Esophagus mucosa (tissue), 1 donor: ENCODE measurements around the gene FREM1. TPM values are rescaled to one million over a fixed set of nuclear protein-coding genes. Genes with fewer than 3 reads are reported as not detected.

Experiments
- ATAC-seq: fragments of 200-7000 bp; cut with Tn5 transposase; one replicate; pipeline ENCODE4 v1.9.1; 2020
- total RNA-seq: library from RNA; stranded (reverse); gene quantifications from one replicate; pipeline ENCODE4 v1.2.4, GENCODE V29; 2023
- donor health status: DM: yes; HTN: yes; CAD: no.

Gene FREM1
- total RNA-seq, 1 donor from 2014 or later = 0.20 TPM

GRCh38 chr9:14909181-14909580 is 1.0 kb downstream of the FREM1 start:
- no peak for ATAC-seq

- no peak for ATAC-seq
Observed at GRCh38 chr9:14908295-14909180, 1.7 kb downstream of the FREM1 start.

GRCh38 chr9:14907696-14908095 is 2.5 kb downstream of the FREM1 start:
- no peak for ATAC-seq

GRCh38 chr9:14907360-14907685 is 2.9 kb downstream of the FREM1 start:
- no peak for ATAC-seq

GRCh38 chr9:14906644-14907359 is 3.4 kb downstream of the FREM1 start:
- ATAC-seq = no peak

- ATAC-seq = no peak
Observed at GRCh38 chr9:14906000-14906399, 4.2 kb downstream of the FREM1 start.

- ATAC-seq = no peak
Observed at GRCh38 chr9:14903040-14903439, 7.2 kb downstream of the FREM1 start.

- ATAC-seq = no peak
Observed at GRCh38 chr9:14902561-14902960, 7.7 kb downstream of the FREM1 start.

- no peak for ATAC-seq
Observed at GRCh38 chr9:14899815-14900193, 10.4 kb downstream of the FREM1 start.

- no peak for ATAC-seq
Observed at GRCh38 chr9:14899042-14899814, 11.0 kb downstream of the FREM1 start.

- ATAC-seq = no peak
Observed at GRCh38 chr9:14895806-14896205, 14.4 kb downstream of the FREM1 start.

GRCh38 chr9:14893280-14893679 is 16.9 kb downstream of the FREM1 start:
- ATAC-seq = no peak

GRCh38 chr9:14891332-14891731 is 18.9 kb downstream of the FREM1 start:
- ATAC-seq = no peak

GRCh38 chr9:14889451-14889850 is 20.8 kb downstream of the FREM1 start:
- no peak for ATAC-seq

- no peak for ATAC-seq
Observed at GRCh38 chr9:14888875-14889274, 21.4 kb downstream of the FREM1 start.

GRCh38 chr9:14888272-14888671 is 22.0 kb downstream of the FREM1 start:
- no peak for ATAC-seq

GRCh38 chr9:14887149-14887548 is 23.1 kb downstream of the FREM1 start:
- ATAC-seq = no peak

- ATAC-seq = no peak
Observed at GRCh38 chr9:14883310-14883944, 26.8 kb downstream of the FREM1 start.

- no peak for ATAC-seq
Observed at GRCh38 chr9:14882090-14882489, 28.1 kb downstream of the FREM1 start.

GRCh38 chr9:14881006-14881405 is 29.2 kb downstream of the FREM1 start:
- ATAC-seq = no peak

- ATAC-seq = no peak
Observed at GRCh38 chr9:14870090-14870489, 40.1 kb downstream of the FREM1 start.

GRCh38 chr9:14869671-14870070 is 40.6 kb downstream of the FREM1 start:
- no peak for ATAC-seq
